Measurements from ENCODE around the gene TM4SF18. TPM values are rescaled to one million over a fixed set of nuclear protein-coding genes. Genes with fewer than 3 reads are reported as not detected.
A peak's percentile ranks its signal among the peaks of the same experiment; 100 is the strongest.
"Not testable (repeated sequence)": the region's sequence is repeated elsewhere in the genome, so short reads cannot be mapped to it uniquely, and the experiment has no call there.

Gene TM4SF18
- total RNA-seq (2021; fragmentation: NEBNext Ultra II Directional; extraction: Animal tissue kit (Norgen Biotek cat#: 25700)) = under 1 TPM in 4 of 6 experiments, not detected in 2; 0.05 to 0.19 (median 0.09) TPM
- long read RNA-seq, partial matches to known transcripts = 1 of 1 reads
- long read RNA-seq, other reads (novel, unspliced or antisense) = 0 of 1 reads

DNA sequence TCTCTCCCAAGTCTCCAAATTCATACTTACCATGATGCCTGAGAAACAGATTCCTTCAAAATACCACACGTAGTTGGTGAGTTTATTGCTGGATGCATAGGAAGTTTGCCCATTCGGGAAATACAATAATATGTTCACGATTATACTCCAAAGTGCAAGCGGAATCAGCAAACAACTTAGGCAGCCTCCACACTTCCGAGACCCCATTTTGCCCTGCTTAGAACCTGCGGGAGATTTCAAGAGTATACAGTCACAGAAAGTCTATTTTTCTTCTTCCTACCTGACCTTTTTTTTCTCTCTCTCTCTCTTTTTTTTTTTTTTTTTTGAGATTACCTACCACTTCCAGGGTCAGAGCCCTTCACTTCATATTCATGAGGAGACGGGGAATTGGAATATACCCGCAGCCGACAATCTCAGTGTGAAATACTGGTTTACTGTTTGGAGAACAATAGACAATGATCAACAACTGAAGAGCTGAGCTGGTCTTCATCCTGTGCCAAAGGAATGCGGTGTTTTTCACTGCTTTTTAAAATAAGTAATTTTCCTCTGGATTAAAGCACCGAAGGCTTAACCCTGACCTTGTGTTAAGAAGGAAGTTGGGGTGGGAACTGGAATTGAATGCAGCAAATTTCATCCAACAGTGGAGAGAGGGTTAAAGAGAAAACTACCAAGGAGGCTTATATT is at the start of gene TM4SF18:
Gene TM4SF18, minus strand, starts transcription at position 461 of the 684 bp plus-strand sequence. Its CDS starts 254 bp downstream, at position 207.
- Mint-ChIP-seq H3K36me3 (ENCODE audit: low read depth) (no peaks in the 10 kb centered on the region; the same call in 1 of the 2 replicates), H3K4me3 (peak within 1 kb of the TSS; percentile 24; the same call in 1 of the 2 replicates), H3K4me1 (ENCODE audit: low read depth) (peaks cover 18% of the 10 kb centered on the region), H3K9me3 (no peaks in the 10 kb centered on the region), H3K27me3 (ENCODE audit: insufficient read depth) (no peaks in the 10 kb centered on the region), H3K27ac (peak within 1 kb of the TSS; percentile 66)
- TF ChIP-seq, protein P1, sequence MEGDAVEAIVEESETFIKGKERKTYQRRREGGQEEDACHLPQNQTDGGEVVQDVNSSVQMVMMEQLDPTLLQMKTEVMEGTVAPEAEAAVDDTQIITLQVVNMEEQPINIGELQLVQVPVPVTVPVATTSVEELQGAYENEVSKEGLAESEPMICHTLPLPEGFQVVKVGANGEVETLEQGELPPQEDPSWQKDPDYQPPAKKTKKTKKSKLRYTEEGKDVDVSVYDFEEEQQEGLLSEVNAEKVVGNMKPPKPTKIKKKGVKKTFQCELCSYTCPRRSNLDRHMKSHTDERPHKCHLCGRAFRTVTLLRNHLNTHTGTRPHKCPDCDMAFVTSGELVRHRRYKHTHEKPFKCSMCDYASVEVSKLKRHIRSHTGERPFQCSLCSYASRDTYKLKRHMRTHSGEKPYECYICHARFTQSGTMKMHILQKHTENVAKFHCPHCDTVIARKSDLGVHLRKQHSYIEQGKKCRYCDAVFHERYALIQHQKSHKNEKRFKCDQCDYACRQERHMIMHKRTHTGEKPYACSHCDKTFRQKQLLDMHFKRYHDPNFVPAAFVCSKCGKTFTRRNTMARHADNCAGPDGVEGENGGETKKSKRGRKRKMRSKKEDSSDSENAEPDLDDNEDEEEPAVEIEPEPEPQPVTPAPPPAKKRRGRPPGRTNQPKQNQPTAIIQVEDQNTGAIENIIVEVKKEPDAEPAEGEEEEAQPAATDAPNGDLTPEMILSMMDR (IDR thresholded peaks at IDR 0.05) = no peak
- no peak for DNase-seq

GRCh38 chr3:149382518-149382917 is 49.1 kb upstream of the TM4SF18 start:
- TF ChIP-seq, protein P1 (IDR thresholded peaks at IDR 0.05) = no peak
- peaks cover 4% of the 10 kb centered on the region for H3K36me3 Mint-ChIP-seq (ENCODE audit: low read depth)
- H3K4me3 Mint-ChIP-seq = peak overlapping the region; percentile 31

GRCh38 chr3:149382101-149382467 is 48.6 kb upstream of the TM4SF18 start:
- Mint-ChIP-seq H3K27me3 (ENCODE audit: insufficient read depth) (peaks cover 1% of the 10 kb centered on the region), H3K27ac (peak overlapping the region; percentile 94)

More at GRCh38 chr3:149382518-149382917, 49.1 kb upstream of the TM4SF18 start:
- no peaks in the 10 kb centered on the region; the same call in 1 of the 2 replicates for H3K9me3 Mint-ChIP-seq
- H3K27ac Mint-ChIP-seq = peak overlapping the region; percentile 94
- DNase-seq = no peak
- H3K4me1 Mint-ChIP-seq (ENCODE audit: low read depth) = peaks cover 87% of the 10 kb centered on the region
- peaks cover 1% of the 10 kb centered on the region for H3K27me3 Mint-ChIP-seq (ENCODE audit: insufficient read depth)

DNA sequence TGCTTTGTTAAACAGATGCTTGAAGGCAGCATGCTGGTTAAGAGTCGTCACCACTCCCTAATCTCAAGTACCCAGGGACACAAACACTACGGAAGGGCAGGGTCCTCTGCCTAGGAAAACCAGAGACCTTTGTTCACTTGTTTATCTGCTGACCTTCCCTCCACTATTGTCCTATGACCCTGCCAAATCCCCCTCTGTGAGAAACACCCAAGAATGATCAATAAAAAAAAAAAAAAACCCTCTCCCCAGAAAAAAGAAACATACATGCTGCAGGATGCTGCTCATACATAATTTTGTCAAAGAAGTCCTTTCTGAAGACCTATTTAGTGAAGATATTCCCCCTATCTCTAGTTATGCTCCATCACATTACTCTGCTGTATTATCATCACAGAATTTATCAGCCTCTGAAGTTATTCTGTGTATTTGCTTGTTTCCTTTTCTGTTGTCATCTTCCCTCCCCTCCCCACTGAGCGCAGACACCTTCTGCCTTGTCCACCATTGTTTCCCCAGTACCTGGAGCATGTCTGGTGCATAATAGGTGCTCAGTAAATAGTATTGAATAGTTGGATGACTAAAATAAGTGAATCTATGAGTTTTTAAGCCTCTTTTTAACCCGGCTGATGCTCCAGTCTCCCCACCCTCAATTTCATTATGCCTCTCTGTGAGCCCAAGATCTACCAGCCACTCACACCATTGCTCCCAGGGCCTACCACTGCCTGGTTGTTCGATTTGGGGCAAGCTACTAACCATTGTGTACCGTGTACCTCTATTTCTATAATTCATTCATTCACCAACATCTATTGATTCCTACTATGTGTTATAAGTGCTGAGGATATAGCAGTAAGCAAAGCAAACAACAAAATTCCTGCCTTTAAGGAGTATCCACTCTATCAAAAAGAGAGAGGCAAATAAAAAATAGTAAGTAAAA is 48.0 kb upstream of the TM4SF18 start:
- H3K4me1 Mint-ChIP-seq (ENCODE audit: low read depth) = peaks cover 87% of the 10 kb centered on the region
- H3K36me3 Mint-ChIP-seq (ENCODE audit: low read depth) = peaks cover 13% of the 10 kb centered on the region
- no peaks in the 10 kb centered on the region; the same call in 1 of the 2 replicates for H3K9me3 Mint-ChIP-seq
- peaks cover 1% of the 10 kb centered on the region for H3K27me3 Mint-ChIP-seq (ENCODE audit: insufficient read depth)
- no peak for DNase-seq
- H3K27ac Mint-ChIP-seq = peak overlapping the region; percentile 94
- TF ChIP-seq, protein P1 (IDR thresholded peaks at IDR 0.05) = no peak
- H3K4me3 Mint-ChIP-seq = peak overlapping the region; percentile 51; the same call in 1 of the 2 replicates

More at GRCh38 chr3:149382101-149382467, 48.6 kb upstream of the TM4SF18 start:
- TF ChIP-seq, protein P1 (IDR thresholded peaks at IDR 0.05) = no peak
- H3K9me3 Mint-ChIP-seq = no peaks in the 10 kb centered on the region; the same call in 1 of the 2 replicates
- DNase-seq = peak; percentile 76
- peak overlapping the region; percentile 51 for H3K4me3 Mint-ChIP-seq
- peaks cover 87% of the 10 kb centered on the region for H3K4me1 Mint-ChIP-seq (ENCODE audit: low read depth)
- peaks cover 8% of the 10 kb centered on the region for H3K36me3 Mint-ChIP-seq (ENCODE audit: low read depth)

- not testable (repeated sequence) for H3K27me3 Mint-ChIP-seq (ENCODE audit: insufficient read depth); H3K4me3 Mint-ChIP-seq; H3K9me3 Mint-ChIP-seq; DNase-seq; H3K27ac Mint-ChIP-seq
- H3K4me1 Mint-ChIP-seq (ENCODE audit: low read depth) = peaks cover 84% of the 10 kb centered on the region
- H3K36me3 Mint-ChIP-seq (ENCODE audit: low read depth) = peaks cover 16% of the 10 kb centered on the region
Measured at GRCh38 chr3:149380220-149380619, 46.8 kb upstream of the TM4SF18 start.
